Prostate gland (tissue), 2 donors: Measurements from ENCODE around the gene C6orf89. TPM values are rescaled to one million over a fixed set of nuclear protein-coding genes. Genes with fewer than 3 reads are reported as not detected.

ENCODE experiments used
- DNase-seq: peaks from one replicate; pipeline ENCODE4 v3.0.0-alpha.2; 2019; ENCODE audit warnings: low spot score
- H3K27ac ChIP-seq, 2 donors: fragments of 200-600 bp; sonication (generic); 2 replicates each; pipeline ENCODE4 v1.5.1; 2017 to 2019
- H3K27me3 ChIP-seq: fragments of 200-600 bp; sonication (generic); replicated peaks from 2 replicates; pipeline ENCODE4 v1.5.1; 2019; ENCODE audit not compliant: insufficient read depth
- H3K36me3 ChIP-seq, 2 donors: fragments of 200-600 bp; sonication (generic); 1 replicate in 1 of 2; 2 replicates in 1 of 2; pipeline versions ENCODE4 v1.5.1 to v1.8.1; 2017 to 2019
- H3K4me1 ChIP-seq: fragments of 200-600 bp; sonication (generic); replicated peaks from 2 replicates; pipeline ENCODE4 v1.5.1; 2019
- H3K4me3 ChIP-seq, 2 donors: fragments of 200-600 bp; sonication (generic); 2 replicates each; pipeline ENCODE4 v1.5.1; 2017 to 2019
- H3K9me3 ChIP-seq: fragments of 200-600 bp; sonication (generic); 2 replicates; pipeline ENCODE4 v1.5.1; 2017
- POLR2A ChIP-seq: fragments of 450-650 bp; IDR thresholded peaks from one replicate; pipeline ENCODE4 v1.6.1; 2016; ENCODE audit warnings: antibody characterized with exemption, mild to moderate bottlenecking
- POLR2AphosphoS5 ChIP-seq: sonication (generic); formaldehyde crosslinking; IDR thresholded peaks from one replicate; pipeline ENCODE4 v1.6.1; 2017; ENCODE audit warnings: antibody characterized with exemption
- WGBS: methylation state at CpG from one replicate; pipeline ENCODE4 v1.1.5; 2018; 5-methylcytosine and 5-hydroxymethylcytosine counted together
- intact Hi-C: fragments of 100-400 bp; cut with DNase I; formaldehyde crosslinking; loops from one replicate; pipeline ENCODE4 v1.14.2; 2022
- total RNA-seq, 2 donors: library from RNA; depleted of rRNA; stranded (reverse); fragments of >200 nt; gene quantifications; one replicate each; pipeline ENCODE4 v1.1.0, GENCODE V29; 2016
- TF ChIP-seq, protein P1 (sequence below), 4 experiments: fragments of 200-600 bp in 2 of 4; fragments of 450-650 bp in 2 of 4; sonication (generic) in 2 of 4; IDR thresholded peaks; 1 replicate in 3 of 4; 2 replicates in 1 of 4; pipeline ENCODE4 v1.5.1; 2016 to 2019; ENCODE audit warnings: antibody characterized with exemption in 4 of 4, mild to moderate bottlenecking in 2 of 4, moderate library complexity in 2 of 4

The C6orf89 gene
- total RNA-seq, 2 donors from 2014 or later = 54.9 to 96.9 TPM

DNA sequence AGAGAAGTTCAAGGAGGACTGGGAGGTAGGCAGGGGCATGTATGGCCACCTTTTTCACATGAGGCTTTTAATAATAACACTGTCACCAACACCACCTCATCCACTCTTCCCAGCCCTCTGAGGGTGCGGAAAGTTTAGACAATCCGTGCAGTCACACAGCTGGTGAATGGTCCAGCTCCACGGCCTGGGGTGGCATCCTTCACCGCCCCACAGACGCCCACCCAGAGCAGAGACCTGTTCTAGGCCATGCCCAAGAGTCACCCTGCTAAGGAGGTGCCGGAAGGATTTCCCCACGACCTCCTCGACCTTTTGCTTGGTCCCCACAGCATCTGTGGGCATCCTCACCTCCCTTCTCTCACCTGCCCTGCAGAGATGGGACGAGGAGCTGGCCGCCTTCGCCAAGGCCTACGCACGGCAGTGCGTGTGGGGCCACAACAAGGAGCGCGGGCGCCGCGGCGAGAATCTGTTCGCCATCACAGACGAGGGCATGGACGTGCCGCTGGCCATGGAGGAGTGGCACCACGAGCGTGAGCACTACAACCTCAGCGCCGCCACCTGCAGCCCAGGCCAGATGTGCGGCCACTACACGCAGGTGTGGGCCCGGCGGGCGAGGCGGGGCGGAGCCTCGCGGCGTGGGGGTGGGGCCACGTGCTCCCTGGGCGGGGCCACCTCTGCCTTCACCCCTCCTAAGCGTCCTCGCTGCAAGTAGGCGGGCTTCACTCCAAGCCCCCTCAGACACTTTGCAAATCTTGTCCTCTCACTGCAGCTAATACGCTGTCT is 73.2 kb downstream of the C6orf89 start:
- no peaks in the 10 kb centered on the region for H3K27me3 ChIP-seq
- TF ChIP-seq, protein P1, sequence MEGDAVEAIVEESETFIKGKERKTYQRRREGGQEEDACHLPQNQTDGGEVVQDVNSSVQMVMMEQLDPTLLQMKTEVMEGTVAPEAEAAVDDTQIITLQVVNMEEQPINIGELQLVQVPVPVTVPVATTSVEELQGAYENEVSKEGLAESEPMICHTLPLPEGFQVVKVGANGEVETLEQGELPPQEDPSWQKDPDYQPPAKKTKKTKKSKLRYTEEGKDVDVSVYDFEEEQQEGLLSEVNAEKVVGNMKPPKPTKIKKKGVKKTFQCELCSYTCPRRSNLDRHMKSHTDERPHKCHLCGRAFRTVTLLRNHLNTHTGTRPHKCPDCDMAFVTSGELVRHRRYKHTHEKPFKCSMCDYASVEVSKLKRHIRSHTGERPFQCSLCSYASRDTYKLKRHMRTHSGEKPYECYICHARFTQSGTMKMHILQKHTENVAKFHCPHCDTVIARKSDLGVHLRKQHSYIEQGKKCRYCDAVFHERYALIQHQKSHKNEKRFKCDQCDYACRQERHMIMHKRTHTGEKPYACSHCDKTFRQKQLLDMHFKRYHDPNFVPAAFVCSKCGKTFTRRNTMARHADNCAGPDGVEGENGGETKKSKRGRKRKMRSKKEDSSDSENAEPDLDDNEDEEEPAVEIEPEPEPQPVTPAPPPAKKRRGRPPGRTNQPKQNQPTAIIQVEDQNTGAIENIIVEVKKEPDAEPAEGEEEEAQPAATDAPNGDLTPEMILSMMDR (IDR thresholded peaks at IDR 0.05) = no peak
- TF ChIP-seq POLR2AphosphoS5 (no peak), POLR2A (no peak)
- no peaks in the 10 kb centered on the region for H3K36me3 ChIP-seq
- DNase-seq = no peak
- H3K4me1 ChIP-seq = no peaks in the 10 kb centered on the region
- intact Hi-C loops = no loop called here
- H3K4me3 ChIP-seq = no peak overlapping the region
- H3K27ac ChIP-seq = no peak overlapping the region
- WGBS = 90% methylated on average over 44 of the region's 44 CpGs
- H3K9me3 ChIP-seq = no peaks in the 10 kb centered on the region

DNA sequence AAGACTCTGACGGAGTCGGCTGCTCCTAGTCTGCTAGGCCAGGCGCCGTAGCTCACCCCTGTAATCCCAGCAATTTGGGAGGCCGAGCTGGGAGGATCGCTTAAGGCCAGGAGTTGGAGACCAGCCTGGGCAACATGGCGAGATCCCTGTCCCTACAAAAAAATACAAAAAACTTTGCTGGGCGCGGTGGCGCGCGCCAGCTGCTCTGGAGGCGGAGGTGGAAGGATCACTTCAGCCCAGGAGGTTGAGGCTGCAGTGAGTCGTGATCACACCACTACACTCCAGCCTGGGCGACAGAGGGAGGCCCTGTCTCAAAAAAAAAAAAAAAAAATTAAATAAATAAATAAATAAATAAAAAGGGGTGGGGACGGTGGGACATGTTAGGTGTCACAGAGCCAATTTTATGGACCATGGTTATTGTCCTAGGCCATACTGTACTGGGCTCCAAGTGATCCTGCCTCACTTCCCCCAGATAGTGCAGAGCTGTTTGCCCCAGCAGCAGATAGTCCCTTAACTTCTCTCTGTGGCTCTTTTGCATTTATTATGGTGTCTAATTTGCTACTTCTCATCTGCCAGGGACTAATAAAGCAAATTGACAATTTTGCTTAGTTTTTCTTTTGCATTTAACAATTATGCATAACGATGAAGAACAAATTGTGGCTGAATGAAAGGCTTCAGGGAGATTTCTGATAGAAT is 74.0 kb downstream of the C6orf89 start:
- WGBS = 91% methylated on average over 17 of the region's 17 CpGs
- H3K9me3 ChIP-seq = no peaks in the 10 kb centered on the region
- H3K4me1 ChIP-seq = no peaks in the 10 kb centered on the region
- H3K27me3 ChIP-seq = no peaks in the 10 kb centered on the region
- no peaks in the 10 kb centered on the region for H3K36me3 ChIP-seq
- no peak overlapping the region for H3K27ac ChIP-seq
- no peak for TF ChIP-seq POLR2A
- TF ChIP-seq, protein P1 (IDR thresholded peaks at IDR 0.05) = no peak
- TF ChIP-seq POLR2AphosphoS5 = no peak
- no peak for DNase-seq
- intact Hi-C loops = no loop called here
- H3K4me3 ChIP-seq = no peak overlapping the region

DNA sequence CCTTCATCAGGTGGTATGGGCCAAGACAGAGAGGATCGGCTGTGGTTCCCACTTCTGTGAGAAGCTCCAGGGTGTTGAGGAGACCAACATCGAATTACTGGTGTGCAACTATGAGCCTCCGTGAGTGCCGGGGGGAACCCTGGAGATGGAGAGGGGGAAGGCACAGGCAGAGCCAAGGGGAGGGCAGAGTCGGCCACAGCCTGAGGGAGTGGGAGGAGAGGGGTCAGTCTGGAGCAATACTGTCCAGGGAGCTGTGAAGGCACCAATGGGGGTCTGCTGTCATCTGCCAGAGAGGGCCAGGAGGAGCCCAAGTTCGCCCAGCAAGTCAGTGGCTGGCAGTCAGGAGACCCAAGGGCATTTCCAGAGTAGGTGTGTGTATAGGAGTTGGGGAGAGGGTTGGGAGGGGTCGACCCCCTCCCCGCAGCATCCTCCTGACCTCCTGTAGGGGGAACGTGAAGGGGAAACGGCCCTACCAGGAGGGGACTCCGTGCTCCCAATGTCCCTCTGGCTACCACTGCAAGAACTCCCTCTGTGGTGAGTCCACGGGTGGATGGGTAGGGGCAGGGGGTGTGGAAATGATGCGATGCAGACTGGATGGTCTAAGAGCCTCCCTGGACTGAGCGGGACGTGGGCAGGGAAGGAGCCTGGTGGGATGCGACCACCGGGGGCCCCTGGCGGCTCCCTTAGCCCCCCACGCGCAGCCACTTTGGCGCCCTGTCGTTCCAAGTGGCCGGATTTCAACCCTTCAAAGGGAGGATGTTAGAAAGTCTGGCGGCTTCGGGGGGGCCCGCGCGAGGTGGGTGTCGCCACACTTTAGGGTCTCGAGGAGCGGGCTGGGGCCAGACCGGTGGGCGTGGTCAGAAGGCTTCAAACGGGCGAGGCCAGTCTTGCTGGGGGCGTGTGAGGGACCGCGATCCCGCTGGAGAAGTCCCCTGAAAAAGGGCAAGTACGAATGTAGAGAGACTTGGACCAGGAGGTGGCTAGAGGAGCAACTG is 76.0 kb downstream of the C6orf89 start:
- TF ChIP-seq, protein P1 (IDR thresholded peaks at IDR 0.05) = no peak
- TF ChIP-seq POLR2A (no peak), POLR2AphosphoS5 (no peak)
- no peaks in the 10 kb centered on the region for H3K36me3 ChIP-seq
- no peaks in the 10 kb centered on the region for H3K9me3 ChIP-seq
- H3K4me3 ChIP-seq = no peak overlapping the region
- H3K27me3 ChIP-seq = no peaks in the 10 kb centered on the region
- no peaks in the 10 kb centered on the region for H3K4me1 ChIP-seq
- 56% methylated on average over 40 of the region's 40 CpGs for WGBS
- no peak for DNase-seq
- intact Hi-C loops = no loop called here
- no peak overlapping the region for H3K27ac ChIP-seq

DNA sequence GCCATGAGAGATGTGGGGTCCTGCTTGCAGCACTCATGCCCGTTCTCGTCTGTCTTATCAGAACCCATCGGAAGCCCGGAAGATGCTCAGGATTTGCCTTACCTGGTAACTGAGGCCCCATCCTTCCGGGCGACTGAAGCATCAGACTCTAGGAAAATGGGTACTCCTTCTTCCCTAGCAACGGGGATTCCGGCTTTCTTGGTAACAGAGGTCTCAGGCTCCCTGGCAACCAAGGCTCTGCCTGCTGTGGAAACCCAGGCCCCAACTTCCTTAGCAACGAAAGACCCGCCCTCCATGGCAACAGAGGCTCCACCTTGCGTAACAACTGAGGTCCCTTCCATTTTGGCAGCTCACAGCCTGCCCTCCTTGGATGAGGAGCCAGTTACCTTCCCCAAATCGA is 77.1 kb downstream of the C6orf89 start:
- DNase-seq = no peak
- Histone ChIP-seq H3K27me3 (no peaks in the 10 kb centered on the region), H3K27ac (no peak overlapping the region), H3K36me3 (peaks cover 0 to 2% of the 10 kb centered on the region in 2 donors), H3K9me3 (no peaks in the 10 kb centered on the region), H3K4me3 (no peak overlapping the region), H3K4me1 (no peaks in the 10 kb centered on the region)
- WGBS = 68% methylated on average over 12 of the region's 12 CpGs
- TF ChIP-seq POLR2AphosphoS5 (no peak), POLR2A (no peak)
- TF ChIP-seq, protein P1 (IDR thresholded peaks at IDR 0.05) = no peak
- intact Hi-C loops = no loop called here
